ENCODE results near the gene CALN1.

DNA sequence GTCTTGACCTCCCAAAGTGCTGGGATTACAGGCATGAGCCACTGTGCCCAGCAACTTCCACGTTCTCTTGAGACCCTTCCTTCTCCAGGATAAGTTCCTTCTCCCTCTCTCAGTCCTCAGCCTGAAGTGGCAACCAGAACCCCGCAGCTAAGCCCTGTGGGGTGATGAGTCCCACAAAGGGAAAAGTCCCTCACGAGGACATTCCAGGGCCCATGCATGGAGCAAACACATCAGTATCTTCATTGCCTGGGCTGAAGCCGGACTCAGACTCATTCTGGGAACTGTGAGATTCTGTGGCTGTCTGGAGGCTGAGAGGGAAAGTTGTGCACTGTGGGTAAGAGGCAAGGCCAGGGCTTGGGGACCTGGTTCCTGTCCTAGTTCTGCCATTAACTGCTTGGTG lies 657.3 kb downstream of the CALN1 start:
- TF ChIP-seq GTF2F1 (IDR thresholded peaks at IDR 0.05; ENCODE audit: low read depth, low read length) (no peak), ZNF830 (CRISPR knock-in tag; IDR thresholded peaks at IDR 0.05) (no peak), NRF1 (conservative IDR thresholded peaks at IDR 0.05 in 1 of 2, IDR thresholded peaks at IDR 0.05 in 1 of 2) (no peak), EZH2 (IDR thresholded peaks at IDR 0.05; ENCODE audit: borderline replicate concordance, low read depth, low read length) (no peak), TAF15 (IDR thresholded peaks at IDR 0.05; ENCODE audit: low read depth, low read length) (no peak), CHD4 (IDR thresholded peaks at IDR 0.05; ENCODE audit: insufficient read depth, insufficient replicate concordance, low read depth, low read length, poor library complexity, severe bottlenecking) (no peak), MAZ (CRISPR knock-in tag; conservative IDR thresholded peaks at IDR 0.05 in 1 of 2, IDR thresholded peaks at IDR 0.05 in 1 of 2) (no peak), ELF2 (CRISPR knock-in tag; IDR thresholded peaks at IDR 0.05) (no peak), CCAR2 (IDR thresholded peaks at IDR 0.05; ENCODE audit: low read depth, low read length) (no peak)
- TF ChIP-seq, protein P1, sequence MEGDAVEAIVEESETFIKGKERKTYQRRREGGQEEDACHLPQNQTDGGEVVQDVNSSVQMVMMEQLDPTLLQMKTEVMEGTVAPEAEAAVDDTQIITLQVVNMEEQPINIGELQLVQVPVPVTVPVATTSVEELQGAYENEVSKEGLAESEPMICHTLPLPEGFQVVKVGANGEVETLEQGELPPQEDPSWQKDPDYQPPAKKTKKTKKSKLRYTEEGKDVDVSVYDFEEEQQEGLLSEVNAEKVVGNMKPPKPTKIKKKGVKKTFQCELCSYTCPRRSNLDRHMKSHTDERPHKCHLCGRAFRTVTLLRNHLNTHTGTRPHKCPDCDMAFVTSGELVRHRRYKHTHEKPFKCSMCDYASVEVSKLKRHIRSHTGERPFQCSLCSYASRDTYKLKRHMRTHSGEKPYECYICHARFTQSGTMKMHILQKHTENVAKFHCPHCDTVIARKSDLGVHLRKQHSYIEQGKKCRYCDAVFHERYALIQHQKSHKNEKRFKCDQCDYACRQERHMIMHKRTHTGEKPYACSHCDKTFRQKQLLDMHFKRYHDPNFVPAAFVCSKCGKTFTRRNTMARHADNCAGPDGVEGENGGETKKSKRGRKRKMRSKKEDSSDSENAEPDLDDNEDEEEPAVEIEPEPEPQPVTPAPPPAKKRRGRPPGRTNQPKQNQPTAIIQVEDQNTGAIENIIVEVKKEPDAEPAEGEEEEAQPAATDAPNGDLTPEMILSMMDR (IDR thresholded peaks at IDR 0.05 in 2 of 3, conservative IDR thresholded peaks at IDR 0.05 in 1 of 3; ENCODE audit: insufficient read depth in 2 of 3, low read depth in 1 of 3, low read length in 3 of 3) = no peak
- TF ChIP-seq, protein P2, sequence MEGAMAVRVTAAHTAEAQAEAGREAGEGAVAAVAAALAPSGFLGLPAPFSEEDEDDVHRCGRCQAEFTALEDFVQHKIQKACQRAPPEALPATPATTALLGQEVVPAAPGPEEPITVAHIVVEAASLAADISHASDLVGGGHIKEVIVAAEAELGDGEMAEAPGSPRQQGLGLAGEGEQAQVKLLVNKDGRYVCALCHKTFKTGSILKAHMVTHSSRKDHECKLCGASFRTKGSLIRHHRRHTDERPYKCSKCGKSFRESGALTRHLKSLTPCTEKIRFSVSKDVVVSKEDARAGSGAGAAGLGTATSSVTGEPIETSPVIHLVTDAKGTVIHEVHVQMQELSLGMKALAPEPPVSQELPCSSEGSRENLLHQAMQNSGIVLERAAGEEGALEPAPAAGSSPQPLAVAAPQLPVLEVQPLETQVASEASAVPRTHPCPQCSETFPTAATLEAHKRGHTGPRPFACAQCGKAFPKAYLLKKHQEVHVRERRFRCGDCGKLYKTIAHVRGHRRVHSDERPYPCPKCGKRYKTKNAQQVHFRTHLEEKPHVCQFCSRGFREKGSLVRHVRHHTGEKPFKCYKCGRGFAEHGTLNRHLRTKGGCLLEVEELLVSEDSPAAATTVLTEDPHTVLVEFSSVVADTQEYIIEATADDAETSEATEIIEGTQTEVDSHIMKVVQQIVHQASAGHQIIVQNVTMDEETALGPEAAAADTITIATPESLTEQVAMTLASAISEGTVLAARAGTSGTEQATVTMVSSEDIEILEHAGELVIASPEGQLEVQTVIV (CRISPR knock-in tag; IDR thresholded peaks at IDR 0.05; ENCODE audit: borderline replicate concordance) = no peak
- TF ChIP-seq, protein P3, sequence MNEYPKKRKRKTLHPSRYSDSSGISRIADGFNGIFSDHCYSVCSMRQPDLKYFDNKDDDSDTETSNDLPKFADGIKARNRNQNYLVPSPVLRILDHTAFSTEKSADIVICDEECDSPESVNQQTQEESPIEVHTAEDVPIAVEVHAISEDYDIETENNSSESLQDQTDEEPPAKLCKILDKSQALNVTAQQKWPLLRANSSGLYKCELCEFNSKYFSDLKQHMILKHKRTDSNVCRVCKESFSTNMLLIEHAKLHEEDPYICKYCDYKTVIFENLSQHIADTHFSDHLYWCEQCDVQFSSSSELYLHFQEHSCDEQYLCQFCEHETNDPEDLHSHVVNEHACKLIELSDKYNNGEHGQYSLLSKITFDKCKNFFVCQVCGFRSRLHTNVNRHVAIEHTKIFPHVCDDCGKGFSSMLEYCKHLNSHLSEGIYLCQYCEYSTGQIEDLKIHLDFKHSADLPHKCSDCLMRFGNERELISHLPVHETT (CRISPR knock-in tag; conservative IDR thresholded peaks at IDR 0.05 in 1 of 2, IDR thresholded peaks at IDR 0.05 in 1 of 2) = no peak
- TF ChIP-seq, protein P4, sequence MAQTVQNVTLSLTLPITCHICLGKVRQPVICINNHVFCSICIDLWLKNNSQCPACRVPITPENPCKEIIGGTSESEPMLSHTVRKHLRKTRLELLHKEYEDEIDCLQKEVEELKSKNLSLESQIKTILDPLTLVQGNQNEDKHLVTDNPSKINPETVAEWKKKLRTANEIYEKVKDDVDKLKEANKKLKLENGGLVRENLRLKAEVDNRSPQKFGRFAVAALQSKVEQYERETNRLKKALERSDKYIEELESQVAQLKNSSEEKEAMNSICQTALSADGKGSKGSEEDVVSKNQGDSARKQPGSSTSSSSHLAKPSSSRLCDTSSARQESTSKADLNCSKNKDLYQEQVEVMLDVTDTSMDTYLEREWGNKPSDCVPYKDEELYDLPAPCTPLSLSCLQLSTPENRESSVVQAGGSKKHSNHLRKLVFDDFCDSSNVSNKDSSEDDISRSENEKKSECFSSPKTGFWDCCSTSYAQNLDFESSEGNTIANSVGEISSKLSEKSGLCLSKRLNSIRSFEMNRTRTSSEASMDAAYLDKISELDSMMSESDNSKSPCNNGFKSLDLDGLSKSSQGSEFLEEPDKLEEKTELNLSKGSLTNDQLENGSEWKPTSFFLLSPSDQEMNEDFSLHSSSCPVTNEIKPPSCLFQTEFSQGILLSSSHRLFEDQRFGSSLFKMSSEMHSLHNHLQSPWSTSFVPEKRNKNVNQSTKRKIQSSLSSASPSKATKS (CRISPR knock-in tag; IDR thresholded peaks at IDR 0.05) = no peak
